Measurements from ENCODE around the gene FZR1. TPM values are rescaled to one million over a fixed set of nuclear protein-coding genes. Genes with fewer than 3 reads are reported as not detected.

FZR1 gene
- total and polyA plus RNA-seq, 2 experiments from 2014 or later = 48.6 to 68.5 TPM

GRCh38 chr19:3536429-3537100 is 30.5 kb downstream of the FZR1 start:
- TF ChIP-seq, protein P1, sequence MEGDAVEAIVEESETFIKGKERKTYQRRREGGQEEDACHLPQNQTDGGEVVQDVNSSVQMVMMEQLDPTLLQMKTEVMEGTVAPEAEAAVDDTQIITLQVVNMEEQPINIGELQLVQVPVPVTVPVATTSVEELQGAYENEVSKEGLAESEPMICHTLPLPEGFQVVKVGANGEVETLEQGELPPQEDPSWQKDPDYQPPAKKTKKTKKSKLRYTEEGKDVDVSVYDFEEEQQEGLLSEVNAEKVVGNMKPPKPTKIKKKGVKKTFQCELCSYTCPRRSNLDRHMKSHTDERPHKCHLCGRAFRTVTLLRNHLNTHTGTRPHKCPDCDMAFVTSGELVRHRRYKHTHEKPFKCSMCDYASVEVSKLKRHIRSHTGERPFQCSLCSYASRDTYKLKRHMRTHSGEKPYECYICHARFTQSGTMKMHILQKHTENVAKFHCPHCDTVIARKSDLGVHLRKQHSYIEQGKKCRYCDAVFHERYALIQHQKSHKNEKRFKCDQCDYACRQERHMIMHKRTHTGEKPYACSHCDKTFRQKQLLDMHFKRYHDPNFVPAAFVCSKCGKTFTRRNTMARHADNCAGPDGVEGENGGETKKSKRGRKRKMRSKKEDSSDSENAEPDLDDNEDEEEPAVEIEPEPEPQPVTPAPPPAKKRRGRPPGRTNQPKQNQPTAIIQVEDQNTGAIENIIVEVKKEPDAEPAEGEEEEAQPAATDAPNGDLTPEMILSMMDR (IDR thresholded peaks at IDR 0.05; ENCODE audit: low read depth, low read length) = no peak

DNA sequence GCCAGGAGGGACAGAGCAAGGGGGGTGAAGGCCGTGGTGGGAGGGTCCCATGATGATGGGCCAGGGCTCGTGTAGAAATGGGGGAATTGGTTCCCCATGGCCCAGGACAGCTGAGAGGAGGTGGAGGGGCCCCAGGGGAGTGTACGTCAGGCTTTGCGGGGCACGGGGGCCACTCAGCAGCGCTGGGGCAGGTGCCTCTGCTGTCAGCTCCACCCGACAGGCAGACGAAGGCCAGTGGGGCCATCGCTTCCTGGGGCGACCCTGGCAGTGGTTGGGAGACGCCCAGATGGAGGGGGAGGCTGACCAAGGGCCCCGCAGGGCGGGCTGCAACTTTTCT is 31.0 kb downstream of the FZR1 start:
- no peak for DNase-seq (ENCODE audit: low read depth in 1 of 2, low spot score in 1 of 2)
- H3K27ac ChIP-seq = peak overlapping the region; percentile 48
- peaks cover 19% of the 10 kb centered on the region for H3K36me3 ChIP-seq
- no peaks in the 10 kb centered on the region for H3K4me1 ChIP-seq (ENCODE audit: low read depth)
- H3K9me3 ChIP-seq (ENCODE audit: low read depth) = no peaks in the 10 kb centered on the region
- no peaks in the 10 kb centered on the region for H3K27me3 ChIP-seq
- H3K4me3 ChIP-seq = no peak overlapping the region
- TF ChIP-seq, protein P1 (IDR thresholded peaks at IDR 0.05; ENCODE audit: low read depth, low read length) = no peak

More at GRCh38 chr19:3536429-3537100, 30.5 kb downstream of the FZR1 start:
- no peaks in the 10 kb centered on the region for H3K9me3 ChIP-seq (ENCODE audit: low read depth)
- H3K36me3 ChIP-seq = peaks cover 22% of the 10 kb centered on the region
- DNase-seq (ENCODE audit: low read depth in 1 of 2, low spot score in 1 of 2) = no peak
- no peak overlapping the region for H3K4me3 ChIP-seq
- H3K27me3 ChIP-seq = no peaks in the 10 kb centered on the region
- H3K27ac ChIP-seq = peak overlapping the region; percentile 48
- no peaks in the 10 kb centered on the region for H3K4me1 ChIP-seq (ENCODE audit: low read depth)

GRCh38 chr19:3537438-3538240 is 31.5 kb downstream of the FZR1 start:
- Histone ChIP-seq H3K27ac (peak overlapping the region; percentile 48), H3K36me3 (peaks cover 15% of the 10 kb centered on the region), H3K9me3 (ENCODE audit: low read depth) (no peaks in the 10 kb centered on the region), H3K27me3 (no peaks in the 10 kb centered on the region), H3K4me1 (ENCODE audit: low read depth) (no peaks in the 10 kb centered on the region), H3K4me3 (no peak overlapping the region)
- TF ChIP-seq, protein P1 (IDR thresholded peaks at IDR 0.05; ENCODE audit: low read depth, low read length) = no peak
- no peak for DNase-seq (ENCODE audit: low read depth in 1 of 2, low spot score in 1 of 2)

- Histone ChIP-seq H3K36me3 (peaks cover 8% of the 10 kb centered on the region), H3K27ac (no peak overlapping the region), H3K4me3 (no peak overlapping the region), H3K9me3 (ENCODE audit: low read depth) (no peaks in the 10 kb centered on the region), H3K27me3 (no peaks in the 10 kb centered on the region), H3K4me1 (ENCODE audit: low read depth) (no peaks in the 10 kb centered on the region)
- DNase-seq (ENCODE audit: low read depth in 1 of 2, low spot score in 1 of 2) = no peak
- TF ChIP-seq, protein P1 (IDR thresholded peaks at IDR 0.05; ENCODE audit: low read depth, low read length) = no peak
Observed at GRCh38 chr19:3538258-3538929, 32.3 kb downstream of the FZR1 start.

GRCh38 chr19:3538965-3539755 is 33.0 kb downstream of the FZR1 start, which contains the start of gene TEKTIP1:
Gene TEKTIP1, plus strand, starts transcription at chr19:3539174. Its CDS starts 4 bp downstream, at chr19:3539178.
- peak within 1 kb of the TSS; percentile 51 for H3K27ac ChIP-seq
- H3K27me3 ChIP-seq = no peaks in the 10 kb centered on the region
- TF ChIP-seq, protein P1 (IDR thresholded peaks at IDR 0.05; ENCODE audit: low read depth, low read length) = no peak
- H3K4me3 ChIP-seq = no peak within 1 kb of the TSS
- no peak for DNase-seq (ENCODE audit: low read depth in 1 of 2, low spot score in 1 of 2)
- no peaks in the 10 kb centered on the region for H3K4me1 ChIP-seq (ENCODE audit: low read depth)
- peaks cover 8% of the 10 kb centered on the region for H3K36me3 ChIP-seq
- H3K9me3 ChIP-seq (ENCODE audit: low read depth) = no peaks in the 10 kb centered on the region

Data from cardiac muscle cell (in vitro differentiated cells and primary cell).